ENCODE results near the gene NUF2. TPM values are rescaled to one million over a fixed set of nuclear protein-coding genes. Genes with fewer than 3 reads are reported as not detected.
"Not testable (repeated sequence)": the region's sequence is repeated elsewhere in the genome, so short reads cannot be mapped to it uniquely, and the experiment has no call there.

NUF2 gene
- 10 to 100 TPM in 1 of 4 donors, under 1 TPM in 1, not detected in 2; 0.73 to 20.5 TPM for total RNA-seq

- intact Hi-C loops (cut with DNase I; ENCODE audit: low total_unique reads): no loop called here
- TF ChIP-seq POLR2A (IDR thresholded peaks at IDR 0.05): peak; percentile 35 to 36
- TF ChIP-seq, protein P1, sequence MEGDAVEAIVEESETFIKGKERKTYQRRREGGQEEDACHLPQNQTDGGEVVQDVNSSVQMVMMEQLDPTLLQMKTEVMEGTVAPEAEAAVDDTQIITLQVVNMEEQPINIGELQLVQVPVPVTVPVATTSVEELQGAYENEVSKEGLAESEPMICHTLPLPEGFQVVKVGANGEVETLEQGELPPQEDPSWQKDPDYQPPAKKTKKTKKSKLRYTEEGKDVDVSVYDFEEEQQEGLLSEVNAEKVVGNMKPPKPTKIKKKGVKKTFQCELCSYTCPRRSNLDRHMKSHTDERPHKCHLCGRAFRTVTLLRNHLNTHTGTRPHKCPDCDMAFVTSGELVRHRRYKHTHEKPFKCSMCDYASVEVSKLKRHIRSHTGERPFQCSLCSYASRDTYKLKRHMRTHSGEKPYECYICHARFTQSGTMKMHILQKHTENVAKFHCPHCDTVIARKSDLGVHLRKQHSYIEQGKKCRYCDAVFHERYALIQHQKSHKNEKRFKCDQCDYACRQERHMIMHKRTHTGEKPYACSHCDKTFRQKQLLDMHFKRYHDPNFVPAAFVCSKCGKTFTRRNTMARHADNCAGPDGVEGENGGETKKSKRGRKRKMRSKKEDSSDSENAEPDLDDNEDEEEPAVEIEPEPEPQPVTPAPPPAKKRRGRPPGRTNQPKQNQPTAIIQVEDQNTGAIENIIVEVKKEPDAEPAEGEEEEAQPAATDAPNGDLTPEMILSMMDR (IDR thresholded peaks at IDR 0.05): peak in 3 of 4 experiments; percentile 8 to 25 (median 23)
- H3K4me3 ChIP-seq: peak within 1 kb of the TSS; percentile 43 to 55
- H3K27me3 ChIP-seq: no peaks in the 10 kb centered on the region
- H3K9me3 ChIP-seq: no peaks in the 10 kb centered on the region
- DNase-seq: peak; percentile 96 to 98
- H3K27ac ChIP-seq: peak within 1 kb of the TSS; percentile 76 to 80
- H3K4me1 ChIP-seq: no peaks in the 10 kb centered on the region
- H3K36me3 ChIP-seq: no peaks in the 10 kb centered on the region
These were observed at the start of gene NUF2 for GRCh38 chr1:163321311-163322305. NUF2 (plus strand) TSS chr1:163321954; CDS start chr1:163326052, 4,098 bp downstream.

- Histone ChIP-seq H3K36me3 (no peaks in the 10 kb centered on the region), H3K4me1 (no peaks in the 10 kb centered on the region), H3K9me3 (peaks cover 0 to 3% of the 10 kb centered on the region in 2 donors), H3K27ac (no peak overlapping the region), H3K27me3 (no peaks in the 10 kb centered on the region), H3K4me3 (no peak overlapping the region)
- intact Hi-C loops (cut with DNase I; ENCODE audit: low total_unique reads): no loop called here
- TF ChIP-seq POLR2A (IDR thresholded peaks at IDR 0.05): no peak
- TF ChIP-seq, protein P1 (IDR thresholded peaks at IDR 0.05): no peak
- DNase-seq: no peak
These were observed 47.9 kb upstream of the NUF2 start for GRCh38 chr1:163273766-163274441.

- TF ChIP-seq POLR2A (IDR thresholded peaks at IDR 0.05): no peak
- TF ChIP-seq, protein P1 (IDR thresholded peaks at IDR 0.05): no peak
These were observed 46.5 kb upstream of the NUF2 start for GRCh38 chr1:163275222-163275621.

DNA sequence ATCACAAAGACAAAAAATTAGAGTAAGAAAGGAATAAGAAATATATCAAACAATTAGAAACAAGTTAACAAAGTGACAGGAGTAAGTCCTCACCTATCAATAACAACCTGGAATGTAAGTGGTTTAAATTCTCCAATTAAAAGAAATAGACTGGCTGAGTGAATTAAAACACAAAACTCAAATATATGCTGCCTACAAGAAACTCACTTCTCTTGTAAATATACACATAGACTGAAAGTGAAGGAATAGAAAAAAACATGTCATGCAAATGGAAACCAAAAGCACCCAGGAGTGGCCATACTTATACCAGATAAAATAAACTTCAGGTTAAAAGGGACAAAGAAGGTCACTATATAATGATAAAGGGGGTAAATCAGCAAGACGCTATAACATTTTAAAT, 43.2 kb upstream of the NUF2 start:
- Histone ChIP-seq H3K4me1 (no peaks in the 10 kb centered on the region), H3K27me3 (no peaks in the 10 kb centered on the region), H3K27ac (no peak overlapping the region), H3K4me3 (no peak overlapping the region), H3K9me3 (peaks cover 0 to 6% of the 10 kb centered on the region in 2 donors), H3K36me3 (no peaks in the 10 kb centered on the region)
- DNase-seq: no peak
- no peak for TF ChIP-seq POLR2A (IDR thresholded peaks at IDR 0.05)
- TF ChIP-seq, protein P1 (IDR thresholded peaks at IDR 0.05): no peak
- intact Hi-C loops (cut with DNase I; ENCODE audit: low total_unique reads): no loop called here

More at GRCh38 chr1:163275222-163275621, 46.5 kb upstream of the NUF2 start:
- intact Hi-C loops (cut with DNase I; ENCODE audit: low total_unique reads): no loop called here
- Histone ChIP-seq H3K4me3 (no peak overlapping the region), H3K27ac (no peak overlapping the region), H3K9me3 (peaks cover 0 to 6% of the 10 kb centered on the region in 2 donors), H3K27me3 (no peaks in the 10 kb centered on the region), H3K4me1 (no peaks in the 10 kb centered on the region), H3K36me3 (no peaks in the 10 kb centered on the region)
- no peak for DNase-seq

DNA sequence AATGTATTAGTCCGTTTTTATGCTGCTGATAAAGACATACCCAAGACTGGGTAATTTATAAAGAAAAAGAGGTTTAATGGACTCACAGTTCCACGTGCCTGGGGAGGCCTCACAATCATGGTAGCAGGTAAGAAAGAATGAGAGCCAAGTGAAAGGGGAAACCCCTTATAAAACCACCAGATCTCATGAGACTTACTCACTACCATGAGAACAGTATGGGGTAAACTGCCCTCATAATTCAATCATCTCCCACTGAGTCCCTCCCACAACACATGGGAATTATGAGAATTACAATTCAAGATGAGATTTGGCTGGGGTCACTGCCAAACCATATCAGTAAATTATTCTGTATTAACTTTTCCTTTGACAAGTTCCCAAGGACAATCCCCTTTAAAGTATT, 36.9 kb upstream of the NUF2 start:
- H3K4me1 ChIP-seq; H3K4me3 ChIP-seq; DNase-seq; H3K36me3 ChIP-seq; H3K27ac ChIP-seq; H3K27me3 ChIP-seq; intact Hi-C loops (cut with DNase I; ENCODE audit: low total_unique reads); H3K9me3 ChIP-seq: not testable (repeated sequence)

Data from uterus (tissue), 4 donors.